Activated CD4-positive, alpha-beta T cell treated with anti-CD3 and anti-CD28 coated beads, Interleukin-2, amount 50 U/mL, for 16 hours (primary cell): ENCODE data around the gene TUBB2A.
"Not testable (repeated sequence)": the region's sequence is repeated elsewhere in the genome, so short reads cannot be mapped to it uniquely, and the experiment has no call there.

ENCODE experiments used
- DNase-seq: peaks from one replicate; pipeline ENCODE4 v3.0.0-alpha.2; 2020

TUBB2A gene

GRCh38 chr6:3147914-3148757, 9.2 kb downstream of the TUBB2A start:
- no peak for DNase-seq

- no peak for DNase-seq
Observed at GRCh38 chr6:3144571-3144970, 12.8 kb downstream of the TUBB2A start.

- no peak for DNase-seq
Observed at GRCh38 chr6:3143158-3143557, 14.2 kb downstream of the TUBB2A start.

- DNase-seq: no peak
Observed at GRCh38 chr6:3142536-3142935, 14.8 kb downstream of the TUBB2A start.

- no peak for DNase-seq
Observed at GRCh38 chr6:3140201-3140600, 17.1 kb downstream of the TUBB2A start.

- no peak for DNase-seq
Observed at GRCh38 chr6:3139090-3139903, 18.0 kb downstream of the TUBB2A start.

- no peak for DNase-seq
Observed at GRCh38 chr6:3138341-3138740, 19.0 kb downstream of the TUBB2A start.

GRCh38 chr6:3137873-3138272, 19.5 kb downstream of the TUBB2A start:
- not testable (repeated sequence) for DNase-seq

GRCh38 chr6:3137057-3137777, 20.1 kb downstream of the TUBB2A start:
- no peak for DNase-seq

DNA sequence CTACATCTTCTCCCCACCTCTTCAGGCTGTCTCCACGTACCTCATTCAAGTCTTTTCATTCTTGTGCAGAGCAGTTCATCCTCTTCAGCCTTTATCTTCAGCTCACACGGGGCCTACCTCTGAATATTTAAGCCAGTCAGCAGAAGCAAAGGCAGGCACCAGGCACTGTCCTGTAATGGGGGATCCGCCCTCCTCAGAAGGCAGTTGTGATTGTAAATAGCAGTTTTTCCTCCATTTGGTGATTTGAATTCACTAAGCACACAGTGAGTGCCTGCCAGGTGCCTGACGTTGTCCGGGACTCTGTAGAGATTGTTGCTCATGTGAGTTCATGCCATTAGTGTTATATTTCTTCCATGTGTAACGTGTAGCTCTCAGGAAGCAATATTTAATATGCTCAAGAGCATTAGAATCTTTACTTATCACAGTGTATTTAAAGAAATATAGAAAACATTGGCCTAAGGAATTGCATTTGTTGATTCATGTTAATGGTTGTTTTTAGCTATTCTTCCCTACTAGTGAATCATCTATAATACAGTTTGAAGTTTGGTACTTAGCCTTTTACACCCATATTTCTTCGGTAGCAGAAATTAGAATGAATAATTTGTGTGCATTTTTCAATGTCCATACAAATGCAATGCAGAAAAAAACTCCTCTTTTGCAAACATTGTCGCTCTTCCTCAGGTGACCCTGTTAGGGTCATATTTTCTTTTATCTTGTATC, 20.9 kb downstream of the TUBB2A start:
- no peak for DNase-seq

DNA sequence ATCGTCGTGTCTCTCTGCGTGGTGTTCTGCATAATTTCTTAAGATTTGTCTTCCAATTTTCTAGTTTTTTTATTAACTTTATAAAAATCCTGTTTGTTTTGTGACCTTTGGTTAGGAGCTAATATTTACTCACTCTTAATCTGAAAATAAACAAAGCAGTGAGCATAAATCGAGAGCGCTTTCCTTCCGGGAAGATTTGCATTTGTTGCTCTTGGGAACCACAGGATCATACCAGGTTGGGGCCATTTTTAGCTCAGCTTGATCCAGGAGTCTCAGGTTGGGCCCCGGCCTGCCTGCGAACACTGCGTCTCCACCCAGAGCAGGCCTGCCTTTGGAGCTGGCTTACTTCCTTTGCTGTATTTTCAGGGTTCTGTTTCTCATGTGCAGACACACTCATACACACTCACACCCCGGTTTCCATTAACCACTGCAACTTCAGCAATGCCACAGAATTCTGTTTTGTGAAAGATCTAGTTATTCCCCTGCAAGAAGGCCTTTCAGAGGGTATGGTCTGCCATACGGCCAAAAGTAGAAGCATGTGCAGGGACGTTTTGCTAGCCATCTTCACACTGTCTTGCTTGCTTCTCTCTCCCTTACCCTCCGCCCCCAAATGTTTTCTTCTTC, 21.6 kb downstream of the TUBB2A start:
- no peak for DNase-seq

DNA sequence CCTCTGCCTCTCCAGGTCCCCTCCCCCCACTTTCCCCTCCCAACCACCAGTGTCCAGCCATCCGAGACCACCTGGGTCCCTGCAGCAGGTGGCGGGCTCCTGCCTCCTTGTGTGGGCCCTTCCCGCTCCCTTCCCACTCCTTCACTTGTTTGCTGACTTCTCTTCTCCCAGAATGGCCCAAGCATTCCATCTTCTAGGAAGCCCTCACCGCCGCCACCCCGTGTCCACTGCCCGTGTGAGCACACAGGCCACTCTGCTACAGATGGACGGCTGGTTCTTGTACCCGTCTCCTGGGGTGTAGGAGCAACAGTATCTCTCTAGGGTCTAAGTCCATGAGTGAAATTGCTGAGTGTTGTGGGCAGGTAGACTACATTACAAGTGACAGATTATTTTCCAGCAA, 23.8 kb downstream of the TUBB2A start:
- no peak for DNase-seq

- DNase-seq: no peak
Observed at GRCh38 chr6:3131695-3132094, 25.6 kb downstream of the TUBB2A start.

DNA sequence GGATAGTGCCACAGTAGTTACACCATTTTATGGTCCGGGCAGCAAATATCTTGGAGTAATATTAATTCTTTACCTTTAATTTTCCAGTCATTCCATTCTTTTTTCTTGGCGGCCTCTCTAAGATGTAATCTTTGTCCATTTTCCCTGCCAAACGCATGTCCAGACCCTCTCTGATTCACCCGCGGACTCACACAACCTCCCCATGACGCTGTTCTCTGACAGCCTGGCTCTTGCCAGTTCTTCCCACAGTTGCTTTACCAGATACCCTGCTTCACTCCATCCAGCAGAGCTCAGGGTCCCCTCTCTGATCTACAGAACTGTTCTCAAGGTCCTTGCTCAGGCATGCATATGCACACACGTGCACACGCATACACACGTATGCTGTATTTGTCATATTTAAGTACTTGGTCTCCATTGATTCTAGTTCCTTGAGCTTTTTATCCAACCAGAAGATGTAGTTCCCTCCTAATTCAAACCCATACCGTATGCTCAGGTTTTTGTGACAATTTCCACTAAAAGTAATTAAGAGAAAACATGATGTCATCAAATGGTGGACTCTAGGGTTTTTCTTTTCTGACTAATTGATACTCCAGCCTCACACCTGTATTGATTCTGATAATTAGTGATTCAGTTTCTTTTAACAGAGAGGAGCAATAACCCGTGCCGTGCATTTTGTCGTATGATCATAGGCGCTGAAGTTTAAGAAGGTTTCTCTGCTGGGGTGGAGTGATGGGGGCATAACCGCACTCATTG, 28.8 kb downstream of the TUBB2A start:
- DNase-seq: no peak

DNA sequence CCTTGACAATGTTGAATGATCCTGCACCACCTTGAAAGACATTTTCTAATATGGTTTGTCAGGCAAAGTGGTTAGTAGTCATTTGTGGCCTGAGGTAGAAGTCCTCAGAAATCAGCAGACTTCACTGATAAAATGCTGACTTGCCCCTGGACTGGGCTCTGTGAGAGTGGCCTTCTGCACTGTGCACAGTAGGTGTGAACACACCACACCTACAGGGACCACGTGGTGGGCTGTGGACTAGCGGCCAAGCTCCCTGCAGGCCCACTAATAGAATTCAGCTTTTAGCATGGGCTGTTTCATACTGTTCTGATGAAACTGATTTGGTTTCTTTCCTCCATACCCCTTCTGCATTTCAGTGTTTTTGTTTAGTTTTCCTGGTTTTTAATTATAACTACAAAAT, 31.5 kb downstream of the TUBB2A start:
- no peak for DNase-seq

DNA sequence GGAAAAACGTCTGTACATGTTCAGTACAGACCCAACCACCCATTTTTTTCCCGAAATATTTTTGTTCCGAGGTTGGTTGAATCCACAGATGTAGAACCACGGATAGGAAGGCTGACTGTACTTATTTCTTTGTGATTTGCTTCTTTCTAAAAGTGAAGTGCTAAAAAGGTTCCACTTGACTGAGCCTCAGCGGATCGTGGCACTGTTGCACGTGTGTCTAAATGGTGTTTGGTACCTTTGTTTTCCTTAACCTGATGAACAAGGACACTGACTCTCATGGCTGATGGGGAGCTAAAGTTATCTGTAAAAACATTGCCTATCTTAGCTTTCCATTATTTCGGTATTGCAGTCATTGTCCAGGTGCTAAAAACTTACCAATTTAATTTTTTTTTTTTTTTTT, 32.7 kb downstream of the TUBB2A start:
- DNase-seq: no peak

- DNase-seq: no peak
Observed at GRCh38 chr6:3122823-3123182, 34.5 kb downstream of the TUBB2A start.

DNA sequence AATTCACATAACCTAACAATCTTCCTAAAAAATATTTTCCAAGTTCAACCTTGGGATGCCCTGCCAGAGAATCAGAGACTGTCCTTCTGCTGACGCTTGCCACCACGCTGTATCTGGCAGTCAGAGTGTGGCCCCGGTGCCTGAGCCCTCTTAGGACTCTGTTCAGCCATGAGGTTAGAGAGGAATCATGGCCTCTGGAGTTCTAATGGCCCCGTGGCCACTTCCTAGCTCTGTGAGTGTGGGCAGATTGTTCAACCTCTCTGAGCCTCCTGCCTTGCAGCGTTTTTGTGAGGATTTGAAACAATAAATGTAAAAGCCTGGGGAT, 36.6 kb downstream of the TUBB2A start:
- no peak for DNase-seq

DNA sequence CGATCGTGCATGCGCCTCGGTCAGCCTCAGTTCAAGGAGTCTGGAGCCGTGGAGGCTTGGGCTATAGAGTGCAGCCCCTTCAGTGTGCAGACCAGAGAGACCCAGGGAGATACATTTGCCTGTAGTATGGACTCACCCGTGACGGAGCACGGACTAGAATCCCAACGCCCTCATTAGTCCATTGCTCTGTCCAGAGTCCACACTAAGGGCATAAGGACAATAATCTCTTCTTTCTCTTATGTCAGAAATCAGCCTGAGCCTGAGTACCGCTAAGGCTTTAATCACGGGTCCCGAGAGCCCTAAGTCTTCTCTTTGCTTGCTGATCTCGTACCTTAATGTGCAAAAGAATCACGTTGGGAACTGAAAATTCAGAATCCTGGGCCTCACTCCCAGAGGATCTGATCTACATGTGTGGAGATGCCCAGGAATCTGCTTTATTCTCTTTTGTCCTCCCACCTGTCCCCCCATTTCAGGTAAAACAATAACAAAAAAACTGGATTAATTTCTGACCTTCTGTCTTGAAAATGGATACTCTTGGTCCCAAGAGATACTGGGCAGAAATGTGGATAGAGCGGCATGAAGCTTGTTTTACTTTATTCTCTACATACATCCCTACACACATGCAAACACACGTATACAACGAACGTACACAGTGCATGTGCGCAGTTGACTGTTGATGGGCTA, 38.2 kb downstream of the TUBB2A start:
- DNase-seq: no peak

DNA sequence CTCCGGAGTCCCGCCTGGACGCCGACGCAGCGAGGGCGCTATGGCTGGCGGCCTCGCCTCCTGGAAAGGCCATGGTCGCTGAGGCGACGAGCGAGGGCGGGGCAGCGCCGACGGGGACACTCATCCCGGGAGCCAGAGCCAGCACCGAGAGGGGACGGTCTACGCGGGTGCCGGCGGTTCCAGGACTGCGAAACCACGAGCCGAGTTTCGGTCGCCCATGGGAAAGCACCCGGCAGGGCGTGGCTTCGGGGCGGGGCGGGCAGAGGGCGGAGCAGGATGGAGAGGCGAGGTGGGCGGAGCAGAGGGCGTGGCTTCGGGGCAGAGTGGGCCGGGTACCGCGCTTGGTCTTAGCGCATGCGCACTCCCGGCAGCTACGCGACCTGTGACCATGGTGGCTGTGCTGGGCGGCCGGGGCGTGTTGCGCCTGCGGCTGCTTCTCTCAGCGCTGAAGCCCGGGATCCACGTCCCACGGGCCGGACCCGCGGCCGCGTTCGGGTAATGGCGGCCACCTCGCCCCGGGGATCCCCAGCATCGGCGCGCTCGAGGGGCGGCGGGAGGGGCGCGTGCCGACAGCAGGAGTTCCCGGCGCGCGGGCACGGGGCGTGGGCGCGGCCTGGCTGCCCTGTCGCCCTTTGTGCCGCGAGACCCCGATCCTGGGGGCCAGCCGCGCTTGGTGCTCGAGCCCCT, 38.8 kb downstream of the TUBB2A start, which contains the start of gene BPHL:
BPHL (plus strand) TSS at position 359 of the 687 bp plus-strand sequence; CDS start at position 389, 30 bp downstream.
- peak; percentile 99 for DNase-seq
